ENCODE data around the gene SDCCAG8. TPM values are rescaled to one million over a fixed set of nuclear protein-coding genes. Genes with fewer than 3 reads are reported as not detected.

The SDCCAG8 gene
- total RNA-seq, 2 donors from 2014 or later: 49.0 to 56.4 TPM

DNA sequence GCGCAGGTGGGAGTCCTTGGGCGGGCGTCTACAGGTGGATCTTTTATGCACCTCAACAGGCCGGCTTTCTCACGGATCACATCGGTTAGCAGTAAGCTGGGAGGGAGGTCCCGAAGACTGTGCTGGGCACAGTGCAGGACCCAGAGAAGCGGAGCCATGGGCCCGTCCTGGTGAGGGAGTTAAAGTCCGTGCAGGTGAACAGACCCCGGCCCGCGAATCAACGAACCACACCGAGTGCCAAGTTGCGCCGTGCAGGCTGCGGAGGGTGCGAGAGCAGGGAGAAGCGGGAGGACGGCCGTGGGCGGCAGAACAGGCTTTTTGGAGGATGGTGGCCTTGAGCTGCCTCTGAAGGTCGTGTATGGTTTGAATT, 233.3 kb downstream of the SDCCAG8 start:
- intact Hi-C loops (cut with DNase I): no loop called here

DNA sequence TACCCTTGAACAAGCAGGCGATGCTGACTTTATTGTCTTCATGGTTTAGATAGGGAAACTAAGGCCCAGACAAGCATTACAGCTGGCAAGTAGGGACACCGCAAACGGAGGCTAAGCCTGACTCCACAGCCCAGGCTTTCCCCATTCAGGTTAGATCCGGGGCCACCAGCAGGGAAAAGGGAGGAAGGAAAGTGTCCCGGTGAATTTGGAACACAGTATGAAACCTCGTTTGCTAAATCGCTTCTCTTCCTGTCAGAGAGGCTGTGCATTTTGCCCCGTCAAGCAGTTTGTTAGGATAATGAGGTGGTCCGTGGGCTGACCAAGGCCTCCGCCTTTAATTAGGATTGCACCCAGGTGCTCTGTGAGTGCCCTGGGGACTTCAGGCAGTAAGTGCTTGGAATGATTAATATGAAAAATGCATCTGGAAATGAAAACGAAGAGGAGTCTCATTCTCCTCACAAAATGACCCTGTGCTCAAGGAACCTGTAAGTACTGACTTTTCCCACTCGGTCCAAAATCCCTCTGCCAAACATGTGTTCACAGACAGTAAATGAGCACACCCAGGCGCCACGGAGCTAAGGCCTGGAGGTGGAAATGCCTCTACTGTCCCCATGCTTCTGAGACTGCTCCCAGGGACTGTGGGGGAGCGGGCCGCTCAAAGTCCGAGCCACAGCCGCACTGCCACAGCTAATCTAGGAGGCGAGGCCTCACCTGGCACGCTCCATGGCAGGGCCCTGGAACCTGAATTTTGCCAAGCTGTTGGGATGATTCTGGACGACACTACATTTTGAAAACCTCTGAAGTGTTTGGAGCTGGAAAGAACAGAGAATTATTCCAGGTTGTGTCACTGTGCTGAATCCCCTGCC, 234.1 kb downstream of the SDCCAG8 start:
- TF ChIP-seq, protein P1, sequence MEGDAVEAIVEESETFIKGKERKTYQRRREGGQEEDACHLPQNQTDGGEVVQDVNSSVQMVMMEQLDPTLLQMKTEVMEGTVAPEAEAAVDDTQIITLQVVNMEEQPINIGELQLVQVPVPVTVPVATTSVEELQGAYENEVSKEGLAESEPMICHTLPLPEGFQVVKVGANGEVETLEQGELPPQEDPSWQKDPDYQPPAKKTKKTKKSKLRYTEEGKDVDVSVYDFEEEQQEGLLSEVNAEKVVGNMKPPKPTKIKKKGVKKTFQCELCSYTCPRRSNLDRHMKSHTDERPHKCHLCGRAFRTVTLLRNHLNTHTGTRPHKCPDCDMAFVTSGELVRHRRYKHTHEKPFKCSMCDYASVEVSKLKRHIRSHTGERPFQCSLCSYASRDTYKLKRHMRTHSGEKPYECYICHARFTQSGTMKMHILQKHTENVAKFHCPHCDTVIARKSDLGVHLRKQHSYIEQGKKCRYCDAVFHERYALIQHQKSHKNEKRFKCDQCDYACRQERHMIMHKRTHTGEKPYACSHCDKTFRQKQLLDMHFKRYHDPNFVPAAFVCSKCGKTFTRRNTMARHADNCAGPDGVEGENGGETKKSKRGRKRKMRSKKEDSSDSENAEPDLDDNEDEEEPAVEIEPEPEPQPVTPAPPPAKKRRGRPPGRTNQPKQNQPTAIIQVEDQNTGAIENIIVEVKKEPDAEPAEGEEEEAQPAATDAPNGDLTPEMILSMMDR (IDR thresholded peaks at IDR 0.05): no peak
- no peak for TF ChIP-seq POLR2A (IDR thresholded peaks at IDR 0.05)
- peaks cover 0 to 4% of the 10 kb centered on the region in 2 donors for H3K36me3 ChIP-seq (replicated peaks in 1 of 2; ENCODE audit: insufficient read depth in 1 of 2, low read depth in 2 of 2)
- intact Hi-C loops (cut with DNase I): no loop called here
- no peak for DNase-seq
- no peak for ATAC-seq
- no peak overlapping the region for H3K27ac ChIP-seq
- H3K27me3 ChIP-seq: no peaks in the 10 kb centered on the region
- H3K4me1 ChIP-seq: no peaks in the 10 kb centered on the region
- H3K9me3 ChIP-seq: no peaks in the 10 kb centered on the region
- H3K4me3 ChIP-seq: no peak overlapping the region
- 83 to 90% methylated on average over 21 of the region's 21 CpGs for WGBS, 2 donors

More for the DNA sequence above, 233.3 kb downstream of the SDCCAG8 start:
- DNase-seq (no peak), ATAC-seq (no peak)
- no peaks in the 10 kb centered on the region for H3K4me1 ChIP-seq
- no peak overlapping the region for H3K27ac ChIP-seq
- H3K4me3 ChIP-seq: no peak overlapping the region
- no peak for TF ChIP-seq POLR2A (IDR thresholded peaks at IDR 0.05)
- TF ChIP-seq, protein P1 (IDR thresholded peaks at IDR 0.05): no peak
- no peaks in the 10 kb centered on the region for H3K27me3 ChIP-seq
- H3K36me3 ChIP-seq (replicated peaks in 1 of 2; ENCODE audit: insufficient read depth in 1 of 2, low read depth in 2 of 2): peaks cover 0 to 4% of the 10 kb centered on the region in 2 donors
- WGBS, 2 donors: 91 to 92% methylated on average over 22 to 23 of the region's 24 CpGs
- H3K9me3 ChIP-seq: no peaks in the 10 kb centered on the region

- H3K27ac ChIP-seq: no peak overlapping the region
- no peak overlapping the region for H3K4me3 ChIP-seq
- peaks cover 0 to 4% of the 10 kb centered on the region in 2 donors for H3K36me3 ChIP-seq (replicated peaks in 1 of 2; ENCODE audit: insufficient read depth in 1 of 2, low read depth in 2 of 2)
- 94% methylated on average over 7 to 8 of the region's 8 CpGs for WGBS, 2 donors
- no peaks in the 10 kb centered on the region for H3K27me3 ChIP-seq
- intact Hi-C loops (cut with DNase I): no loop called here
- no peaks in the 10 kb centered on the region for H3K9me3 ChIP-seq
- peak in 1 of 4 donors; percentile 28 for DNase-seq
- TF ChIP-seq POLR2A (IDR thresholded peaks at IDR 0.05): no peak
- TF ChIP-seq, protein P1 (IDR thresholded peaks at IDR 0.05): no peak
- ATAC-seq: no peak
- H3K4me1 ChIP-seq: no peaks in the 10 kb centered on the region
Measured at GRCh38 chr1:243490748-243491686, 235.2 kb downstream of the SDCCAG8 start.

GRCh38 chr1:243493156-243494129, 237.6 kb downstream of the SDCCAG8 start:
- Histone ChIP-seq H3K27me3 (no peaks in the 10 kb centered on the region), H3K4me1 (no peaks in the 10 kb centered on the region), H3K27ac (no peak overlapping the region), H3K9me3 (no peaks in the 10 kb centered on the region), H3K4me3 (no peak overlapping the region), H3K36me3 (replicated peaks in 1 of 2; ENCODE audit: insufficient read depth in 1 of 2, low read depth in 2 of 2) (peaks cover 0 to 4% of the 10 kb centered on the region in 2 donors)
- TF ChIP-seq POLR2A (IDR thresholded peaks at IDR 0.05): no peak
- TF ChIP-seq, protein P1 (IDR thresholded peaks at IDR 0.05): no peak
- ATAC-seq (no peak), DNase-seq (no peak)
- 83 to 87% methylated on average over 12 to 14 of the region's 14 CpGs for WGBS, 2 donors
- intact Hi-C loops (cut with DNase I): no loop called here

All from body of pancreas (tissue), 4 donors.